Myocyte (in vitro differentiated cells): Measurements from ENCODE around the gene ARID4B. TPM values are rescaled to one million over a fixed set of nuclear protein-coding genes. Genes with fewer than 3 reads are reported as not detected.
"Not testable (repeated sequence)": the region's sequence is repeated elsewhere in the genome, so short reads cannot be mapped to it uniquely, and the experiment has no call there.

Source experiments
- DNase-seq: peaks from one replicate; pipeline ENCODE4 v3.0.0-alpha.2; 2012; ENCODE audit warnings: low read depth
- total RNA-seq: library from RNA; depleted of rRNA; stranded (reverse); fragments of >200 nt; gene quantifications from 2 replicates; pipeline ENCODE4 v1.2.3, GENCODE V29; 2014

ARID4B gene
- total RNA-seq, 1 donor from 2014 or later, result 18.3 TPM

- no peak for DNase-seq
Measured at GRCh38 chr1:235330918-235331285, 2.9 kb upstream of the ARID4B start.

GRCh38 chr1:235329139-235329902, 1.3 kb upstream of the ARID4B start:
- peak; percentile 52 for DNase-seq

GRCh38 chr1:235328271-235329138, 526 bp upstream of the ARID4B start, which contains the start of gene GGPS1:
Gene GGPS1, plus strand, starts transcription at chr1:235328570. Its CDS starts 6,695 bp downstream, at chr1:235335265.
- DNase-seq, result peak; percentile 100

- DNase-seq, result peak; percentile 41
Measured at GRCh38 chr1:235326719-235327558, 1.0 kb downstream of the ARID4B start.

GRCh38 chr1:235325854-235326253, 2.1 kb downstream of the ARID4B start:
- no peak for DNase-seq

- no peak for DNase-seq
Measured at GRCh38 chr1:235325139-235325538, 2.8 kb downstream of the ARID4B start.

GRCh38 chr1:235324296-235324695, 3.7 kb downstream of the ARID4B start:
- DNase-seq, result no peak

GRCh38 chr1:235320521-235321179, 7.3 kb downstream of the ARID4B start:
- no peak for DNase-seq

GRCh38 chr1:235319255-235319654, 8.7 kb downstream of the ARID4B start:
- DNase-seq, result no peak

GRCh38 chr1:235317168-235317567, 10.8 kb downstream of the ARID4B start:
- DNase-seq, result no peak

- no peak for DNase-seq
Measured at GRCh38 chr1:235315735-235316134, 12.2 kb downstream of the ARID4B start.

GRCh38 chr1:235315173-235315572, 12.8 kb downstream of the ARID4B start:
- no peak for DNase-seq

- no peak for DNase-seq
Measured at GRCh38 chr1:235313931-235314678, 13.9 kb downstream of the ARID4B start.

GRCh38 chr1:235313262-235313661, 14.7 kb downstream of the ARID4B start:
- DNase-seq, result no peak

- DNase-seq, result not testable (repeated sequence)
Measured at GRCh38 chr1:235309206-235309605, 18.8 kb downstream of the ARID4B start.

- peak; percentile 9 for DNase-seq
Measured at GRCh38 chr1:235307158-235308124, 20.5 kb downstream of the ARID4B start.

- DNase-seq, result no peak
Measured at GRCh38 chr1:235304549-235305451, 23.2 kb downstream of the ARID4B start.

GRCh38 chr1:235302143-235302542, 25.8 kb downstream of the ARID4B start:
- no peak for DNase-seq
